GM10266 (cell line): ENCODE data around the gene NWD2.

Source experiments
- DNase-seq: peaks from one replicate; pipeline ENCODE4 v3.0.0; 2012; ENCODE audit errors: extremely low spot score
- TF ChIP-seq, protein P1 (sequence below): IDR thresholded peaks from 2 replicates; pipeline ENCODE4 v1.5.1; 2012; ENCODE audit warnings: mild to moderate bottlenecking, low read depth; ENCODE audit not compliant: control insufficient read depth, insufficient read depth; ENCODE audit errors: missing control alignments

Gene NWD2

DNA sequence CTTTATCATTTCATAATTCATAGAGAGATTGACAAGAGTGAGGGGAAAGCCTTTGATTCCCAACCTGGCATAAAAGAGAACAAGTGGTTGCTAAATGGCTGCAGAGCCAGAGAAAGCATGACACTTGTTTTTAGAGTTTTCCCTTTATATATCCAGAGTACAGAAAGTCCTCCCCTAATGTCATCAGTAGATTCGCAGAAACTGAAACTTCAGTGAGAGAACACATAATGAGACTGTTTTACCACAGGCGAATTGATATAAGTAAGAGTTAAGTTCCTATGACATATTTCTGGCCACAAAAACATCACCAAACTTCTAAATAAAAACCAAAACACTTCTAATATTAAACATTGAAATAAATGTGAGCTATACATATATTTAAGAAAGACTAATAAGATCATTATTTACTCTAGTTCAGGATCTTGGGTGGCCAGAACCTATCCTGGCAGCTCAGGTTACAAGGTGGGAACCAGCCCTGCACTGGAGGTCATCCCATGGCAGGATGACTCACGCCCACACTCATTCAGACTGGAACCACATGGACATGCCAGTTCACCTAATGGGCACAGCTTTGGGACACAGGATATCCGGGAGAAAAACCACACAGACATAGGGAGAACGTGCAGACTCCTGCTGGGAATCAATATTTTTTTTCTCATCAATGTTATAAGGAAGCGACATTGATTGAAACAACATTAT lies 35.5 kb downstream of the NWD2 start:
- TF ChIP-seq, protein P1, sequence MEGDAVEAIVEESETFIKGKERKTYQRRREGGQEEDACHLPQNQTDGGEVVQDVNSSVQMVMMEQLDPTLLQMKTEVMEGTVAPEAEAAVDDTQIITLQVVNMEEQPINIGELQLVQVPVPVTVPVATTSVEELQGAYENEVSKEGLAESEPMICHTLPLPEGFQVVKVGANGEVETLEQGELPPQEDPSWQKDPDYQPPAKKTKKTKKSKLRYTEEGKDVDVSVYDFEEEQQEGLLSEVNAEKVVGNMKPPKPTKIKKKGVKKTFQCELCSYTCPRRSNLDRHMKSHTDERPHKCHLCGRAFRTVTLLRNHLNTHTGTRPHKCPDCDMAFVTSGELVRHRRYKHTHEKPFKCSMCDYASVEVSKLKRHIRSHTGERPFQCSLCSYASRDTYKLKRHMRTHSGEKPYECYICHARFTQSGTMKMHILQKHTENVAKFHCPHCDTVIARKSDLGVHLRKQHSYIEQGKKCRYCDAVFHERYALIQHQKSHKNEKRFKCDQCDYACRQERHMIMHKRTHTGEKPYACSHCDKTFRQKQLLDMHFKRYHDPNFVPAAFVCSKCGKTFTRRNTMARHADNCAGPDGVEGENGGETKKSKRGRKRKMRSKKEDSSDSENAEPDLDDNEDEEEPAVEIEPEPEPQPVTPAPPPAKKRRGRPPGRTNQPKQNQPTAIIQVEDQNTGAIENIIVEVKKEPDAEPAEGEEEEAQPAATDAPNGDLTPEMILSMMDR, result no peak
- no peak for DNase-seq

DNA sequence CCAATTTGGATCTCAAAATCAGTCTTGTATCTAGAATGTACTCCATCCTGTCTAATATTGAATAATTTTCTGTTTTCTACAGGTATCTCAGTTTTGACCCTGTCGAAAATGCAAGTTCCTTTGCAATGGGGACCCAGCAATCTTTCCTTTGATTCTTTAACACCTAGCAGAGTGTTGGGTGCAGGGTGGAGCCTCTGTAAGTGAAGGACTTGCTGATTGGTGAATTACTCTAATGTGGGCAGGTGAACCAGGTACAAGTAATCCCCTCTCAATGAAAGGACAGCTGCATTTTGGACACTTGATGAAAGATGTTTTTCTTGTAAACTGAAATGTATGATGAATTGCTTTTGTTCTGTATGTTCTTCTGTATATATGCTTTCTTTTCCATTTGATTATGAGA lies 54.9 kb downstream of the NWD2 start:
- no peak for DNase-seq
- TF ChIP-seq, protein P1, result no peak

DNA sequence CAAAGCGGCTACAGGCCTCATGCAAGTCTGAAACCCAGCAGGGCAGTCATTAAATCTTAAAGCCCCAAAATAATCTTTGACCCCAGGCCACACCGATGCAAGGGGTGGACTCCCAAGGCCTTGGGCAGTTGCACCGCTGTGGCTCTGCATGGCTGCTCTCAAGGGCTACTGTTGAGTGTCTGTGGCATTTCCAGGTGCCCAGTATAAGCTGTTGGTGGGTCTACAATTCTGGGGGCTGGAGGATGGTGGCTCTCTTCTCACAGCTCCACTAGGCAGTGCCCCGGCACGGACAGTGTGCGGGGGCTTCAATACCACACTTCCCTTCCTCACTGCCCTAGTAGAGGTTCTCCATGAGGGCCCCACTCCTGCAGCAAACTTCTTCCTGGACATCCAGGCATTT lies 60.1 kb downstream of the NWD2 start:
- no peak for DNase-seq
- TF ChIP-seq, protein P1, result no peak

DNA sequence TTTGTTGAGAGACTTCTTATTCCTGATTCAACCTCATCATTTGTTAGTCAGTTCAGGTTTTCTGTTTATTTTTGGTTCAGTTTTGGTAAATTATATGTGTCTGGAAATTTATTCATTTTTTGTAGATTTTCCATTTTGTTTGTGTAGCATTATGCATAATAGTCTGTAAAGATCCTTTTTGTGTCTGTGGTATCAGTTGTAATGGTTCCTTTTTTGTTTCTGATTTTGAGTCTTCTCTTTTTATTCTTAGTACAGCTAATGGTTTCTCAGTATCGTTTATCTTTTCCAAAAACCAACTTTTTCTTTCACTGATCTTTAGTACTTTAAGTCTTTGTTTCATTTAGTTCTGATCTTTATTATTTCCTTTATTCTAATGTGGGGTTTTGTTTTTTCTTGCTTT lies 61.4 kb downstream of the NWD2 start:
- no peak for DNase-seq
- TF ChIP-seq, protein P1, result no peak

DNA sequence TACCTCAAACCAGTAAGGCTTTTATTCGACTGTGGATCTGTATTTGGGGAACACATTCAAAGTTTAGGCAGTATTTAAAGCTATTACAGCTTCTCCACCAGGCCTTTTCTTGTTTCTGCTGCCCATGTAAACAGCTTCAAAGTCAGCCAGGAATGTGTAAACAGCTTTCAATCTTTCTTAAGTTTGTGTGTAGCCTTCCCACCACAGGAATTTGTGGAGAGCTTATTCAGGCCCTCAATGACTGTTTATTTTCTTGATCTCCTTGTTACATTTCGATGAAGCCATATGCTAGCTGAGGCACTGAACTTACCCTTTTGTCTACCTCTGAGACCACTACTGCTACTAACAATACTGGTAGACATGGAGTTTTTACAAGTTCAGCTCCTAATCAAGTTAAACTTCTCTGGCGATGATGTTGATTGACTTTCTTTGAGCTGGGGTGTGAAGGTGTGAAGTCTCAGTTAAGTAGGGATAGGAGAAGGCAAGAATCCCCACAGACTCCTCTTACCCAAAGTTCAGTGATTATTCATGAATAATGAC lies 72.6 kb downstream of the NWD2 start:
- TF ChIP-seq, protein P1, result no peak
- no peak for DNase-seq

DNA sequence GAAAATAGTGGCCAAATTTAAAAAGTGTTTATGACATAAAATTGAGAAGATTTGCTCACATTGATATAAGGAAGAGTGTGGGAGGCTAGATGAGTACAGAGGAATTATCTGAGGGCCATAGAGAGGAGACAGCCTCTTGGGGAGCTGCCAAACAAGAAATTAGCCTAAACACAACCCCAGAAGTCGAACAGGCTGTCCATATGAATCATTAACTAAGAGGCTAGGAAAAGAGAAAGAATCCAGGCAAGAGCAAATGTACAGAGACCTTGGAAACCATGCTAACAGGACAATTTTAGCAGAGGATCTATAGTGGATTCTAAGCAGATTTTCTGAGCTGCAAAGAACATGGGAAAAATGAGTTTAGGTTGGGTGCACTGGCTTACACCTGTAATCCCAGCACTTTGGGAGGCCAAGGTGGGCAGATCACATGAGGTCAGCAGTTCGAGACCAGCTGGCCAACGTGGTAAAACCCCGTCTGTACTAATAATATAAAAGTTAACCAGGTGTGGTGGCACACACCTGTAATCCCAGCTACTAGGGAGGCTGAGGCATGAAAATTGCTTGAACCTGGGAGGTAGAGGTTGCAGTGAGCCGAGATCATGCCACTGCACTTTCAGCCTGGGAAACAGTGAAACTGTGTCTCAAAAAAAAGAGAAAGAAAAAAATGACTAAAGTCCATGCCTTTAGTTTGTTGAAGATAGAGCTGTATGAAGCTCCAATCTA lies 76.1 kb downstream of the NWD2 start:
- no peak for DNase-seq
- TF ChIP-seq, protein P1, result no peak

DNA sequence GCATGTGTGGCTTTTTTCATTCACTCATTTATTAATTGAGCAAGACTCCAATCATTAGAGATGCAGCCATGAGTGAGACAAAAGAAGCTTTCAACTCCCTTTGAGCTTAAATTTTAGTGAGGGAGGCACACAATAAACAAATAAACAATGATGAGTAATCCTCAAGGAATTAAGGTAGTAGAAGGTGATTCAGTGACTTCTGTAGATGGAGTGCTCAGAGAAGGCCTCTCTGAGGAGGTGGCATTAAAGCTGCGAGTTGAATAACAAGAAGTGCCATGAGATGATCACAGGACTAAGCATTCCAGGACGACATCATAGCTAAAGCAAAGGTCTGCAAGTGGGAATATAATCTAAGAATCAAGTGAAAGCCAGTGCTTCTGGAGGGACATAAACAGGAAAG lies 77.6 kb downstream of the NWD2 start:
- TF ChIP-seq, protein P1, result no peak
- no peak for DNase-seq
